ENCODE results near the gene LAMC1. TPM values are rescaled to one million over a fixed set of nuclear protein-coding genes. Genes with fewer than 3 reads are reported as not detected.

Gene LAMC1
- total and polyA plus RNA-seq, 10 of the 15 experiments (the other 5 are each of a cell fraction or from before 2014, with no cell fraction given), result 4.6 to 51.4 (median 25.6) TPM

- TF ChIP-seq BHLHE40 (IDR thresholded peaks at IDR 0.05; ENCODE audit: borderline replicate concordance in 1 of 2, low read depth in 2 of 2, low read length in 1 of 2), result no peak
- TF ChIP-seq SMC3 (IDR thresholded peaks at IDR 0.05; ENCODE audit: borderline replicate concordance, low read length), result no peak
- no peak for TF ChIP-seq ESRRA (IDR thresholded peaks at IDR 0.05; ENCODE audit: low read length)
- no peak for TF ChIP-seq ZNF592 (IDR thresholded peaks at IDR 0.05)
- TF ChIP-seq CHD2 (IDR thresholded peaks at IDR 0.05; ENCODE audit: borderline replicate concordance, low read depth, low read length), result no peak
- no peak for TF ChIP-seq NFYA (IDR thresholded peaks at IDR 0.05; ENCODE audit: borderline replicate concordance, low read depth, low read length)
- no peak for TF ChIP-seq SUPT20H (IDR thresholded peaks at IDR 0.05; ENCODE audit: borderline replicate concordance, control insufficient read depth, low read depth, low read length)
Observed at GRCh38 chr1:183096351-183096750, 73.1 kb downstream of the LAMC1 start (continued).

GRCh38 chr1:183096894-183097293 is 73.7 kb downstream of the LAMC1 start:
- Histone ChIP-seq H4K20me1 (ENCODE audit: control insufficient read depth, insufficient read depth) (no peaks in the 10 kb centered on the region), H3K79me2 (ENCODE audit: control insufficient read depth, insufficient read depth, low read length) (no peaks in the 10 kb centered on the region; the same call in none of the 2 replicates), H3K27me3 (replicated peaks in 1 of 2; ENCODE audit: control insufficient read depth in 2 of 2, insufficient read depth in 2 of 2, low read length in 1 of 2) (no peaks in the 10 kb centered on the region), H2AFZ (ENCODE audit: control insufficient read depth, low read depth, low read length) (no peak overlapping the region), H3K9me3 (replicated peaks; ENCODE audit: control insufficient read depth, insufficient read depth, low read length) (no peaks in the 10 kb centered on the region), H3K27ac (ENCODE audit: control insufficient read depth, insufficient read depth) (no peak overlapping the region), H3K4me2 (ENCODE audit: control insufficient read depth, insufficient read depth) (no peak overlapping the region), H3K9ac (ENCODE audit: control insufficient read depth, insufficient read depth, low read length) (no peak overlapping the region), H3K36me3 (ENCODE audit: control insufficient read depth in 2 of 2, insufficient read depth in 2 of 2, low read length in 1 of 2) (no peaks in the 10 kb centered on the region), H3K4me1 (ENCODE audit: control insufficient read depth, insufficient read depth, low read length) (peaks cover 7% of the 10 kb centered on the region; the same call in 1 of the 2 replicates), H3K4me3 (no peak overlapping the region)
- POLR2A ChIA-PET, result no interaction called here
- ATAC-seq, result no peak
- intact Hi-C loops (cut with micrococcal nuclease; ENCODE audit: unreplicated experiment) (no loop called here), in situ Hi-C loops (cut with MboI) (no loop called here)
- no peak for FAIRE-seq
- CTCF ChIA-PET, result no interaction called here
- DNase-seq (ENCODE audit: low read depth, low spot score), result no peak
- WGBS (ENCODE audit: insufficient coverage, insufficient replicate concordance, low lambda C conversion rate, missing lambda C conversion rate), result 68% methylated on average over 3 of the region's 3 CpGs
- SMC1A ChIA-PET (ENCODE audit: uncharacterized antibody, unreplicated experiment), result no interaction called here
- BruUV-seq (replicated peaks), result no TSS peak
- RAD21 ChIA-PET (ENCODE audit: unreplicated experiment), result no interaction called here
- TF ChIP-seq ZBTB11 (CRISPR knock-in tag; IDR thresholded peaks at IDR 0.05), result no peak
- no peak for TF ChIP-seq RBBP5 (conservative IDR thresholded peaks at IDR 0.05)
- TF ChIP-seq MEF2A (IDR thresholded peaks at IDR 0.05; ENCODE audit: insufficient read depth, low read depth, low read length), result no peak
- no peak for TF ChIP-seq NFYB (IDR thresholded peaks at IDR 0.05; ENCODE audit: insufficient read depth, low read depth, low read length)
- no peak for TF ChIP-seq NKRF (conservative IDR thresholded peaks at IDR 0.05)
- no peak for TF ChIP-seq BCL11A (IDR thresholded peaks at IDR 0.05; ENCODE audit: low read depth, low read length)
- TF ChIP-seq MTA2 (IDR thresholded peaks at IDR 0.05; ENCODE audit: low read depth), result no peak
